ENCODE measurements around the gene GRK1.
"Not testable (repeated sequence)": the region's sequence is repeated elsewhere in the genome, so short reads cannot be mapped to it uniquely, and the experiment has no call there.

The GRK1 gene

DNA sequence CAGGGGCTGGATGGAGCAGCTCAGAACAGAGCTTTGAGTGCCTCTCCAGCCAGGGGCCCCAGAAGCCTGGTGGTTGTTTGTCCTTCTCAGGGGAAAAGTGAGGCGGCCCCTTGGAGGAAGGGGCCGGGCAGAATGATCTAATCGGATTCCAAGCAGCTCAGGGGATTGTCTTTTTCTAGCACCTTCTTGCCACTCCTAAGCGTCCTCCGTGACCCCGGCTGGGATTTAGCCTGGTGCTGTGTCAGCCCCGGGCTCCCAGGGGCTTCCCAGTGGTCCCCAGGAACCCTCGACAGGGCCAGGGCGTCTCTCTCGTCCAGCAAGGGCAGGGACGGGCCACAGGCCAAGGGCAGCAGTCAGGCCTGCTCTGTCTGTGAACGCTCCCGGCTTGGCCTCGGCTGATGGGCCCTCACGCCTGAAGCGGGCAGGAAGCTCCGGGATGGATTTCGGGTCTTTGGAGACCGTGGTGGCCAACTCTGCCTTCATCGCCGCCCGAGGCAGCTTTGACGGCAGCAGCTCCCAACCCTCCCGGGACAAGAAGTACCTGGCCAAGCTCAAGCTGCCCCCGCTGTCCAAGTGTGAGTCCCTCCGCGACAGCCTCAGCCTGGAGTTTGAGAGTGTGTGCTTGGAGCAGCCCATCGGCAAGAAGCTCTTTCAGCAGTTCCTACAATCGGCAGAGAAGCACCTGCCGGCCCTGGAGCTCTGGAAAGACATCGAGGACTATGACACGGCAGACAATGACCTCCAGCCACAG, at the start of gene GRK1:
TSS of gene GRK1 (plus strand) at position 269 of the 751 bp plus-strand sequence. CDS start at position 437, 168 bp downstream.
- no peak for DNase-seq (ENCODE audit: low spot score)

DNA sequence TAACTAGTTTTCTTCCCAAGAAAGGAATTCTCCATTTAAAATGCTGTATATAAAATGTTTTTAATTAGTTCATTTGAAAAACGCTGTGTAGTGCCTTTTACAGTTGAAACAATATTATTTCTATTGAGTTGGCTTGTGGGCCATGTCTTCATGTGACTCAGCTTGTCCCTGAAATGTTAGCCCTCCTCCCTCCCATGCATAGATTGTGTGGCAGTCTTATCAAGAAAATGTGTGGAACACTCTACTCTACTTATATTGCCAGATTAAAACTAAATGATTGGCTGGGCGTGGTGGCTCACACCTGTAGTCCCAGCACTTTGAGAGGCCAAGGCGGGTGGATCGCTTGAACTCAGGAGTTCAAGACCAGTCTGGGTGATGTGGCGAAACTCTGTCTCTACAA, 49.1 kb upstream of the GRK1 start:
- DNase-seq (ENCODE audit: low spot score) = no peak

DNA sequence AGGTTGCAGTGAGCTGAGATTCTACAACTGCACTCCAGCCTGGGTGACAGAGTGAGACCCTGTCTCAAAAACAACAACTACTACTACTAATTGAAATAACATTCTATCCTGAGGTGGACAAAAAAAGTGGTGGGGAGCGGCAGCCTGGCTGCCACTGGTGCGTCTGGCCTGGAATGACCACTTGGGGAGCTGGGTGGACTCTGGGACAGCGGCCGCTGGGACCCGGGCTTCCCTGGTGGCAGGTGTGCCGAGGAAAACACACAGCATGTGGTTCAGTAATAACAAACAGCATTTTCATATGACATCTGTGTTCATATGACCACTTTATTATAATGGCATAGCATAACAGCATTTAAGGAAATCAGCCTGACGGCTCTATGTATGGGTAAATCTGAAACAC, 48.6 kb upstream of the GRK1 start:
- no peak for DNase-seq (ENCODE audit: low spot score)

DNA sequence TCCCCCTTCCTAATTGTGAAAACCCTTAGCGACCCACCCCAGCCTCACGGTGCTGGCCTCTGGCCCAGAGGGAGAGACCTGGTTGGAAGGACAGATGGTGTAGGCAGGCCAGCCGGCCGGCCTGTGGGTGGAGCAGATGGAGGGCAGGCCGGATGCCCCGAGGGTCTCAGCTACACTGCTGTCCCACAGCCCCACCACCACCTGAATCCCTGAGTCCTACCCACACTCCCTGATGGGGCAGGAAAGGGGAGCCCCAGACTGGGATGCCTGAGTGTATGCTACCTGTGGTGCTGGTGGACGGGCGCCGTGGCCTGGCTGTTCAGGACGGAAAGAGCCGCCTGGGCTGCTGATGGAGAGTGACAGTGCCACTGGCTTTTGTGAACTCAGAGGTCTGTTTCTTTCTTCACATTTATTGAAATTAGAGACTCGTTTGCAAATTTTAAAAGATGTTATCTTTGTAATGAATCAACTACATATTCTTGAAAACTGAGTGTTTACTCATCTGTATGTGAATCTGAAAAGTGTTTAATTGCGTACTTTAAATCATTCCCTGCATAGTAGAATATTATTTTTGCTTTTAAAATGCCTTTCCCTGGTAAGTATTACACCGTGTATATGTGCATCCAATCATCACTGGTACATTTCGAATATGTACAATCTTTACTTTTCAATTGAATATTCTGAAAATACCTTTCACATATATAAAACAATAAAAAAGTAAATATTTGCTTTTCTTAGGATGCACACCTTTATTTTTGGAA, 46.8 kb upstream of the GRK1 start:
- DNase-seq (ENCODE audit: low spot score) = no peak

DNA sequence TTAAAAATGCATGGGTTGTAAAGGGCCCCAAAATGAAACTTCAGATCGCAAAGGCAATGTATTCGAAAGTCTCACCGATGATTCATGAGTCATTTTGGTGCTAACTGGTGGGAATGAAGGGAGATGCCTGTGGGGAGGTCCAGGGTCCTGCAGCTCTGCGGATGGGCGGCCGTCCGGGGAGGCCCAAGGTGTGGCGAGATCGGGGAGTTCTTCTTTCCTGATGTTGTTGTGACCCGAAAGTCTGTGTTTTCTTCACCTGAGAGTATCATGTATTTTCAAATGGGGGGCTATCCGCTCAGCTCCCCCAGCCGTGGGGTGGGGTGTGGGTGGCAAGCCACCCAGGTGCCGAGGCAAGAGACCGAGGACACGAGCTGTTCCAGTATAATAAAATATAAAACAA, 46.0 kb upstream of the GRK1 start:
- no peak for DNase-seq (ENCODE audit: low spot score)

DNA sequence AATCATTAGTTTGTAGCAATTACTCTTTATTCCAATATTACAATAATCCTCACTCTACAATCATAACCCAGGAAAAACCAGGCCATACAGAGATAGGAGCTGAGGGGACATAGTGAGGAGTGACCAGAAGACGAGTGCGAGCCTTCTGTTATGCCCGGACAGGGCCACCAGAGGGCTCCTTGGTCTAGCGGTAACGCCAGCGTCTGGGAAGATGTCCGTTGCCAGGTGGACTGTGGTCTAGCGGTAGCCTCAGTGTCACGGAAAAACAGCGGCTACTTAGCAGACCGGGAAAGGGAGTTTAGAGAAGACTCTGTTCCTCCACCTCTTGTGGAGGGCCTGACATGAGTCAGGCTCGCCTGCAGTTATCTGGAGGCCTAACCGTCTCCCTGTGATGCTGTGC, 45.5 kb upstream of the GRK1 start:
- peak; percentile 43 for DNase-seq (ENCODE audit: low spot score)

DNA sequence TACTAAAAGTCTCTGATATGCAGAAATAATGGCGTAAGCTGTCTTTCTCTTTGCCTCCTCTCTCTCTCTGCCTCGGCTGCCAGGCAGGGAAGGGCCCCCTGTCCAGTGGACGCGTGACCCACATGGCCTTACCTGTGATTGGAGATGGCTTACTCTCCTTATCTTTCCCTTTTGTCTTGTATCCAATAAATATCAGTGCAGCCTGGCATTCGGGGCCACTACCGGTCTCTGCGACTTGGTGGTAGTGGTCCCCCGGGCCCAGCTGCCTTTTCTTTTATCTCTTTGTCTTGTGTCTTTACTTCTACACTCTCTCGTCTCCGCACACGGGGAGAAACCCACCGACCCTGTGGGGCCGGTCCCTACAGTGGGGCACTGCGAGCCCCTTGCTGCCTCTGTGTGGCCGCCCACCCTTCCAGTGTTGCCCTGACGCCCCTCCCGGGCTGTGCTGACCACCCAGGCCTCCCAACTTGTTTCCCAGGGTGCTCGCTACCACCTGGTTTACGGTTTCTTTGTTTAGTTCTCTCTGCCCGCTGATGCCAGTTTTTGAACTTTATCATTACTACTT, 45.0 kb upstream of the GRK1 start:
- DNase-seq (ENCODE audit: low spot score) = not testable (repeated sequence)

DNA sequence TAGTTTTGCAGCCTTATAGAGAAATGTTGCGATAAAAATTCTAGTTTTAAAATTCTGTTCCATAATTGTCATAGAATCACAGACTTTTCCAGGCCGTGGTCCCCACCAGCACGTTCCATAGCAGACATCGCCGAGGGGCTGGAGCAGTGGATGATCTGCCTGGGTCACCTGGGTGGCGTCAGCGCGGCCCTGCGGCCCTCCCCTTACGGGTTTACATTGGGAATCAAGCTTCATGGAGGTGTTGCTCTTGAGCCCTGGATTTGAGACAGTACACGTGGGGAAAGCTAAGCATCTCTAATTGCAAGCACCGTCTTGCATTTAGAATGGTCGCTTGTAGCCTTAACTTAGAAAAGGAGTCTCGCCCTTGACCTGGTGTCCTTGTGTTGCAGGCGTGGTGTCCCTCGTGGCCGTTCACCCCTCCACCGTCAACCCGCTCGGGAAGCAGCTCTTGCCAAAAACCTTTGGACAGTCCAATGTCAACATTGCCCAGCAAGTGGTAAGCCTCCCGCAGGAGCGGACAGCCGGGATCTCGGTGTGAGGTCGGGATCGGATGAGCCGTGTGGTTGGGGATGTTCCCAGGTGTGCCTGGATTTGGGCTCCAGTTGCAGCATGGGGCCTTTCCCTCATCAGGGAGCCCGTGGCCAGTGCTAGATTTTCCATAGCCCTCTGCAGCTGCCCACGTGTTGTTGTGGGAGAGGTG, 44.1 kb upstream of the GRK1 start:
- no peak for DNase-seq (ENCODE audit: low spot score)

DNA sequence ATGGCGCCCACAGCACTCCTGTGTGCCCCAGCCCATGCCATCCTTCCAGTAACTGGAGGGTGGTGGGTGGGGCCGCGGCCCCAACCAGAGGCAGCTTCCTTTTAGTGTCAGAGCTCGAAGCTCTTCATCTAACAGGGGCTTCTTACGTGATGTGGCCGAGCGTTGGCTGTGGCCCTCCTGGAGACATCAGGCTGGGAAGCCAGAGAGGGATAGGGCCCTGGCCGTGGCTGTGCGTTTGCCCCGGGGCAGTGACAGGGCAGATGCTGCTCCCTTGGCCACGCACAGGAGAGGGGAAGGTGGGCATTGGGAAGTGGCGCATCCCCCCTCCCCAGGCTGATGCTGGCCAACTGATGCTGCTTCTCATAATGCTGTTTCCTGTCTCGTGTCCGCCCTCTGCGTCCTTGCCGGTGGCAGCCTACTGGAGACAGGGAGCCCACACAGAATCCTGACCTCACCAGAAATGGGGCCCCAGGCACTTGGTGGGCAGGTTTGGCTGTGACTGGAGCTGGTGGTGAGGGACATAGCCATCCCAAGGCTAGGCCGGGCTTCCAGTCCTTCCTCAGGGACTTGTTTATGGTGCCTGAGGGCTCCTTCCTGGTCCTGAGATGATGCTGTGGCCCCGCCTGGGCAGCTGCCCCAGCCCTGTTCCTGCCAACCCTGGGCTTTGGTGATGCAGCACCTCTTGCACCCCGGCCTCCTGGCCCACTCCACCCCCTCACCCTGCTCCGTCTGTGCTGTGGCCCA, 43.4 kb upstream of the GRK1 start:
- no peak for DNase-seq (ENCODE audit: low spot score)

DNA sequence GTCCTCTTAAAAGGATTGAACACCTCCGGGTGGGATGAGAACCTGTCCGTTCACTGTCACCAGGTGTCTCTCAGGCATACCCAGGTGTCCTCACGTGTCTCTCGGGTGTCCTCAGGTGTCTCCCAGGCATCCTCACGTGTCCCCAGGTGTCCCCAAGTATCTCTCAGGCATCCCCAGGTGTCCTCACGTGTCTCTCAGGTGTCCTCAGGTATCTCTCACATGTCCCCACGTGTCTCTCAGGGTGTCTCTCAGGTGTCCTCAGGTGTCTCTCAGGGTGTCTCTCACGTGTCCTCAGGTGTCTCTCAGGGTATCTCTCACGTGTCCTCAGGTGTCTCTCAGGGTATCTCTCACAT, 42.8 kb upstream of the GRK1 start:
- DNase-seq (ENCODE audit: low spot score) = no peak

DNA sequence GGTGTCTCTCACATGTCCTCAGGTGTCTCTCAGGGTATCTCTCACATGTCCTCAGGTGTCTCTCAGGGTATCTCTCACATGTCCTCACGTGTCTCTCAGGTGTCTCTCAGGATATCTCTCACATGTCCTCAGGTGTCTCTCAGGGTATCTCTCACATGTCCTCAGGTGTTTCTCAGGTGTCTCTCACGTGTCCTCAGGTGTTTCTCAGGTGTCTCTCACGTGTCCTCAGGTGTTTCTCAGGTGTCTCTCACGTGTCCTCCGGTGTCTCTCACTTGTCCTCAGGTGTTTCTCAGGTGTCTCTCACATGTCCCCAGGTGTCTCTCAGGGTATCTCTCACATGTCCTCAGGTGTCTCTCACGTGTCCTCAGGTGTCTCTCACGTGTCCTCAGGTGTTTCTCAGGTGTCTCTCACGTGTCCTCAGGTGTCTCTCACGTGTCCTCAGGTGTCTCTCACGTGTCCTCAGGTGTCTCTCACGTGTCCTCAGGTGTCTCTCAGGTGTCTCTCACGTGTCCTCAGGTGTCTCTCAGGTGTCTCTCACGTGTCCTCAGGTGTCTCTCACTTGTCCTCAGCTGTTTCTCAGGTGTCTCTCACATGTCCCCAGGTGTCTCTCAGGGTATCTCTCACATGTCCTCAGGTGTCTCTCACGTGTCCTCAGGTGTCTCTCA, 42.2 kb upstream of the GRK1 start:
- DNase-seq (ENCODE audit: low spot score) = not testable (repeated sequence)

DNA sequence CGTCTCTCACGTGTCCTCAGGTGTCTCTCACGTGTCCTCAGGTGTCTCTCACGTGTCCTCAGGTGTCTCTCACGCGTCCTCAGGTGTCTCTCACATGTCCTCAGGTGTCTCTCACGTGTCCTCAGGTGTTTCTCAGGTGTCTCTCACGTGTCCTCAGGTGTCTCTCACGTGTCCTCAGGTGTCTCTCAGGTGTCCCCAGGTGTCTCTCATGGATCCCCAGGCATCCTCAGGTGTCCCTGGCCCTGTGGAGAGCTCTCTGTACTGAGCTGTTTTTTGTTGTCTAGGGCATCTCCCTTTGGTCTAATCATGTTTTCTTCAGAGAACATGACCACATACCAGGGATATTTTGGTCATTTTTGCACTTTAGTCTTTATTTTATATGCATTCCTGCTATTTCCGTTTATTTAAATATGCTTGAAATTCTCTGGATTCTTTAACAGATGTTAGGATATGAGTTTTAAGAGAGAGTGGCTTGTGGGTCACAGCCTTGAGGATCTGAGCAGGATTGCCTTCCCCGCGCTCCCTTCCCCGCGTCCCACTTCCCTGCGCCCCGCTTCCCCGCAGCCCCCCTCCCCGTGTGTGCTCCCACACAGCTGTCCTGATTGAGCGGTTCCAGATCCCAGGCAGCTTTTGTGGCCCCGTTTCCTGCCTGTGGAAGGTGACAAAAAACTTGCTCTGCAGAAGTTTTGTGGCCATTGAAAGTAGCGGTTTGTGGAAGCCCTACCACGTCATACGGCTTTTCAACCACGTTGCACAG, 40.9 kb upstream of the GRK1 start:
- no peak for DNase-seq (ENCODE audit: low spot score)

DNA sequence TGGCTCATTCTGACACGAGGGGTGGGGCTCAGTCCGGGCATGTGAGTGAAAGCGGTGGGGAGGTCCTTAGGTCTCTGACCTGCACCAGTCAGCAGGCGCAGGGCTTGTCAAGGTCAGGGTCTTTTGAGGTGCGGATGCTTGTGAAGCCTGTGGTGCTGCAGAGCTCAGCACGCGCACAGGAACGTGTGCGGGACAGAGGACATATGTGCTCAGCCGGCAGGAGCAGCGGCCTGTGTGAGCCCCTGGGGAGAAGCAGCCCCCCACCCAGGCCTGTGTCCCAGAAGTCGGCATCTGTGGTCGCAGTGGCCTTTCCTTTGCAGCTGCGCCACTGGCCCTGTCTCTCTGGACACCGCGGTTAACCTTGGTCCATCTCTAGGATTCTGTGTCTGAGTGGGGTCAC, 39.9 kb upstream of the GRK1 start:
- no peak for DNase-seq (ENCODE audit: low spot score)

DNA sequence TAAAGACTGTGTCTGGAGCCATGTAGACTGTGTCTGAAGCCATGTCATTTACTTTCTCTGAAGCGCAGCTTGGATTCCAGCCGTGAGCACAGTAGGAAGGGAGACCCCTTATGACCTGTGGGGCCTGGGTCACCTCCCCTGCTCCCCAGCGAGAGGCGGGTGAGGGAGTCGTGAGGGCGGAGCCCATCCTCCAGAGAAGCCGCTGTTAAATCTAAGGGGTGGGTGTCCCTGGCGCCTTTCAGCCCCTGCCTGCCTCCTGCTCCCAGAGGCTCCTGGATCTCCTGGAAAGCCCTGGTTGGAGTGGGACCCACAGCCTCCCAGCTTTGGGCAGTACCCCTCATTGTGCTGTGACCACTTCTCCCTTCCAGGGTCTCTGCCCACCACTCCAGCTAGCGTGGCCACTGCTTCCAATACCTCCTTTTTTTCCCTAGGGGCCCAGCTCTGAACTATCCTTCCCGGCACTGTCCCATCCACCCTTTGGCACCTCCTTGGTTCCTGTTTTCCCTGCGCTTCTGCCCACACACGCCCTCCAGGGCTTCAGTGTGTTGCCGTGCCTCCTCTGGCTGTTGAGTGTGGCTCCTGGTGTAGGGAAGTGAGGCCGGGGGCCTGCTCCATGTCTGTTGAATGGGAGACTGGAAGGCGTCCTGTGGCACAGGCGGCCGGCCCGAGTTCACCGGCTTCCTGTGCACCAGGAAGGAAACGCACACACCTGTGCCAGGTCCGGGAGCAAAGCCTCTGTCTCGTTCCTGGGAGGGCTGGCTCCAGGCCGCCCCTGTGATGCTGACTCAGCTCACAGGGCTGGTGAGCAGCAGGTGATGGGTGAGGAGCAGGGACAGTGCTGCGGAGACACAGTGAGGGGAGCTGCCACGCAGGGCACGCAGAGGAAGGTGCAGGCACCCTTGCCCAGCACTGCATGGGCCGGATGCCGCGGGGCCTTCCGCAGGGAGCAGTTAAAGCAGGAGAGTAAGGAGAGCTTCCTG, 38.4 kb upstream of the GRK1 start:
- DNase-seq (ENCODE audit: low spot score) = no peak

DNA sequence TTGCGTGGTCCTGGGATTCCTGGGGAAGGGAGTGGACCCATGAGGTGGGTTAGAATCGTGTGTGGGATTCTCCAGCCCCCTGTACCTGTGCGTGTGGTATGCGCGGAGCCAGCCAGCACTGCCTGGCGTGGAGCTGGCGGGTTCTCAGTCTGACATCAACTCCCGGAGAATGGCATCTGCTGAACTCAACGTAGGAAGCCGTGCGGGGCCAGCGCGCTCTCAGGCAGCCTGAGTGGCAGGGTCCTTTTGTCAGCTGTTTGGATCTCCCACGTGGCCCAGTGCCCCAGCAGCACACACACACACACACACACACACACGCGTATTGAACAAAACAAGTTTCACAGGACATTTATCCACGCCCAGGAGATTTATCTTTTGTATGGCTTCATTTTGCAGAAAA, 37.2 kb upstream of the GRK1 start:
- DNase-seq (ENCODE audit: low spot score) = no peak

DNA sequence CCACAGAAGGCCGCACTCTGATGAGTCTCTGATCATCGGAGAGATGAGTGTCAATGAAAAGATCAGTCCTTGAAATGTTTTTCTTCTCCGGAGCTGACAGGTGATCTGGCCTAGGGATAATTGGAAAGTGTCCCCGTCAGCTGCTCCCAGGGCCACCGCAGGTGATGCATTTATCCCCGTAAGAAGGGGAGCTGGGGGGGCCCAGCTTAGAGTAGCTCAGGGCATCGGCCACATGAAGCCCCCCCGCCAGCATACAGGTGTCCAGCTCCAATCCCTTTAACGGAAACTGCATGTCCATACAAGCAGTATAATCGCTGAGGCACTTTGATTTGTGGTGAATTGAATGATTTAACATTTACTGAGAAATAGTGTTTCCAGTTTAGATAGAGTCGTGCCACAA, 36.7 kb upstream of the GRK1 start:
- DNase-seq (ENCODE audit: low spot score) = no peak

DNA sequence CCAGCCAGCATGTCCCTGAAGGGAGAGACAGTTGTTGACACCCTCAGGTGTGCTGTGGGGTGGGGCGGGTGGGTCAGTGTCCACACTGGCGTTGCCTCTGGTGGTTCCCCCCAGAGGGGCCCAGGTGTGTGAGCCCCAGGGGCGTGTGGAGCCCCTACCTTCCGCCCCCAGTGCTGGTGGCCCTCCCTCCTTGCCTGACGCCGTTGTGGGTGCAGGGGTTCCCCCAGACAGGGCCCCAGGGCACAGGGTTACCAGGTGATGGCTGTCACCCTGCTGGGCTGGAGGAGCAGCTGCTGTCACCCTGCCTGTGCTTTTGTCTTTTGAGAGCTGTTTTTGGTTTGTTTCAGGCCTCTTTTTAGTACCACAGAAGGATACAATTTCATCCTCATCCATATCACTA, 36.2 kb upstream of the GRK1 start:
- no peak for DNase-seq (ENCODE audit: low spot score)

DNA sequence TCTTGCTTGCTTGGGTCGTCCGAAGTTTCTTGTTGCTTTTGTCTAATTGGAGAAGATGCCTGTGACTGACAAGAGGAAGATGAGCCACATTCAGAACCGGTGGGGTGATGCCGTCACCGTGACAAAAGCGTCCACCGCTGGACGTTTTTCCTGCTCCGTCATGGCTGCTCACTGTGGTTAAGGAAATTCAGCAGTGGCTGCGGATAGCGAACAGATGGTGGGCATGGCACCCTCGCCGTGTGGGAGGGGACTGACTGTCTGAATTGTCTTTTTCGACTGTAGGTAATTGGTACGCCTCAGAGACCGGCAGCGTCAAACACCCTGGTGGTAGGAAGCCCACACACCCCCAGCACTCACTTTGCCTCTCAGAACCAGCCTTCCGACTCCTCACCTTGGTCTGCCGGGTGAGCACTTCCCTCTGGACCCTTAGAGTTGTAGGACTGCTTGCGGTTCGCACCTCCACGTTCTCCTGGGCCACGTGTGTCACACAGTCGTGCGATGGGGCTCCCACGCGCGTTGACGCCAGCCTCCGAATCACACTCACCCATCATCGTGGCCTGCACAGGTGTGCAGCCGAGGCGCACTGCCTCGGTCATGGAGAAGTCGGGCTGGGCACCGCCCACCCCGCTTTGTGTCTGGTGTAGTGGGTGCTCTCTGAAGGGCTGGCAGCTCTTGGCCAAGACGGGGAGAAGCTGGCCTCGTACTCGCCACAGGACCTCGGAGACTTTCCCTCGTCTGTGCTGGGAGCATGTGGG, 35.5 kb upstream of the GRK1 start:
- DNase-seq (ENCODE audit: low spot score) = no peak

Data from kidney tubule cell (primary cell).